Bronchial epithelial cell (primary cell): ENCODE results near the gene INTS2. TPM values are rescaled to one million over a fixed set of nuclear protein-coding genes. Genes with fewer than 3 reads are reported as not detected.
A peak's percentile ranks its signal among the peaks of the same experiment; 100 is the strongest.

ENCODE experiments used
- DNase-seq: peaks from one replicate; pipeline ENCODE4 v3.0.0-alpha.2; 2010; ENCODE audit warnings: low read depth
- FAIRE-seq: peaks from 2 replicates; lab custom pipeline; 2011; peaks lifted over from hg19 to GRCh38; lab: Jason Lieb, UNC
- H3K27me3 ChIP-seq: 2 replicates; pipeline ENCODE4 v1.5.1; 2011; ENCODE audit warnings: low read length; ENCODE audit not compliant: control insufficient read depth, insufficient read depth
- H3K36me3 ChIP-seq: 2 replicates; pipeline ENCODE4 v1.5.1; 2011; ENCODE audit warnings: low read length; ENCODE audit not compliant: control insufficient read depth, insufficient read depth
- H3K4me3 ChIP-seq: 2 replicates; pipeline ENCODE4 v1.5.1; 2011; ENCODE audit warnings: mild to moderate bottlenecking, low read depth, low read length, control low read depth
- total RNA-seq: library from RNA; depleted of rRNA; stranded (reverse); fragments of >200 nt; gene quantifications from 2 replicates; pipeline ENCODE4 v1.2.1, GENCODE V29; 2014
- TF ChIP-seq, protein P1 (sequence below): IDR thresholded peaks from 2 replicates; pipeline ENCODE4 v1.5.1; 2011; ENCODE audit warnings: mild to moderate bottlenecking, moderate library complexity, low read length, control low read depth, inconsistent platforms; ENCODE audit not compliant: insufficient read depth, severe bottlenecking

The INTS2 gene
- total RNA-seq, 1 donor from 2014 or later, result 17.1 TPM

DNA sequence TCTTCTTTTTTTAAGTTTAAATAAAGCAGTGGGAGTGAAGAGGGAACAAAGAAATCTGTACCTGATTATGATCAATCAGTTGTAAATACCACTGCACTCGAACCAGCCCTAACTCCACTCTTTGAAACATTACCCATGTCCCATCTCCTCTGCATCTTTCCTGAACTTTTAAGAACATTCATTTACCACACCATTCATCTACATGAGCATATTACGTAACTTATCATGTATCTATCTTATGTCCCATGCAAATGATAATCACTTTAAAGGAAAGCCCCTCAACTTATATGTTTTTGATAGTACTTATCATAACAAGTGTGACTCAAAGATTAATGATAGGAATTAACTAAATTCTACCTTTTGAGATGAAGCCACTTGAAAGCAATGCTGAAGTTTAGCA is 53.7 kb downstream of the INTS2 start:
- H3K27me3 ChIP-seq, result no peaks in the 10 kb centered on the region
- H3K36me3 ChIP-seq, result peaks cover 4% of the 10 kb centered on the region
- H3K4me3 ChIP-seq, result no peak overlapping the region
- TF ChIP-seq, protein P1, sequence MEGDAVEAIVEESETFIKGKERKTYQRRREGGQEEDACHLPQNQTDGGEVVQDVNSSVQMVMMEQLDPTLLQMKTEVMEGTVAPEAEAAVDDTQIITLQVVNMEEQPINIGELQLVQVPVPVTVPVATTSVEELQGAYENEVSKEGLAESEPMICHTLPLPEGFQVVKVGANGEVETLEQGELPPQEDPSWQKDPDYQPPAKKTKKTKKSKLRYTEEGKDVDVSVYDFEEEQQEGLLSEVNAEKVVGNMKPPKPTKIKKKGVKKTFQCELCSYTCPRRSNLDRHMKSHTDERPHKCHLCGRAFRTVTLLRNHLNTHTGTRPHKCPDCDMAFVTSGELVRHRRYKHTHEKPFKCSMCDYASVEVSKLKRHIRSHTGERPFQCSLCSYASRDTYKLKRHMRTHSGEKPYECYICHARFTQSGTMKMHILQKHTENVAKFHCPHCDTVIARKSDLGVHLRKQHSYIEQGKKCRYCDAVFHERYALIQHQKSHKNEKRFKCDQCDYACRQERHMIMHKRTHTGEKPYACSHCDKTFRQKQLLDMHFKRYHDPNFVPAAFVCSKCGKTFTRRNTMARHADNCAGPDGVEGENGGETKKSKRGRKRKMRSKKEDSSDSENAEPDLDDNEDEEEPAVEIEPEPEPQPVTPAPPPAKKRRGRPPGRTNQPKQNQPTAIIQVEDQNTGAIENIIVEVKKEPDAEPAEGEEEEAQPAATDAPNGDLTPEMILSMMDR, result no peak
- FAIRE-seq (no peak), DNase-seq (no peak)

- Histone ChIP-seq H3K27me3 (no peaks in the 10 kb centered on the region), H3K4me3 (no peak overlapping the region), H3K36me3 (peaks cover 4% of the 10 kb centered on the region)
- DNase-seq, result no peak
- FAIRE-seq, result no peak
- TF ChIP-seq, protein P1, result no peak
These were observed 55.7 kb downstream of the INTS2 start for GRCh38 chr17:61872099-61872498.

DNA sequence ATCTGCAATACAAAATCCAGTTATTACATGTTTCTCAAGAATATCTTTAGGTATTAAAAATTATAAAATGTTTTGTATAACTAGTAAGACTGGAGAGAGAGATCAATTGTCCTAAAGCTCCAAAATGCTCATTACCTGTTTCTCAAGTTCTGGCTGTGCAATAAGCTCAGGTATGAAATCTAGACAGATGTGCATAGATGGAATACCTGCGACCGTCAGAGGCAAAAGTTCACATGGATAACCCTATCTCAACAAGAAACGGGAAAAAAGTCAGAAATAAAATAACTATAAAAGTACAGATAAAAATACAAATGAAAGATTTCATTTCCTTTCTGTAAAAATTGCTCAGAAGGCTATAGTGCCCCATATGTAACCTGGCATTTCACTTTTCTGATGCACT is 58.6 kb downstream of the INTS2 start:
- Histone ChIP-seq H3K27me3 (no peaks in the 10 kb centered on the region), H3K36me3 (peaks cover 4% of the 10 kb centered on the region), H3K4me3 (no peak overlapping the region)
- FAIRE-seq (no peak), DNase-seq (no peak)
- TF ChIP-seq, protein P1, result no peak

DNA sequence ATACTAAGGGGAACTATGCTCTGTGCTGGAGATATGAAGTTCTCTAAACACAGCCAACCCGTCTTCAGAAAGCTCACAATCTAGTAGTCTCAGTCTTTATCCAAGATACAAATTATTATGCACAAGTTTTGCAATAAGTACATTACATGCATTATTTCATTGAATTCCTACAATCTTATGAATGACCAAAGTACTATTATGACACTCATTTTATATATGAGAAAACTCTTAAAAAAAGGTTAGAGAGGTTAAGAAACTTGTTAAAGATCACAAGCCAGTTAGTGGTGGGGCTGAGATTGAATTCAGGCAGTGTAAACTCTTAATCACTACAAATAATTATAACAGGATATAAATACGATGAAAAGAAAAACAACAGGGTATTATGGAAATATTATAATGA is 59.7 kb downstream of the INTS2 start:
- DNase-seq, result no peak
- Histone ChIP-seq H3K36me3 (peaks cover 2% of the 10 kb centered on the region), H3K4me3 (no peak overlapping the region), H3K27me3 (no peaks in the 10 kb centered on the region)
- no peak for FAIRE-seq
- TF ChIP-seq, protein P1, result no peak

GRCh38 chr17:61867033-61867432 is 60.7 kb downstream of the INTS2 start:
- no peak overlapping the region for H3K4me3 ChIP-seq
- H3K27me3 ChIP-seq, result no peaks in the 10 kb centered on the region
- no peak for DNase-seq
- peaks cover 2% of the 10 kb centered on the region for H3K36me3 ChIP-seq
- no peak for FAIRE-seq
- TF ChIP-seq, protein P1, result no peak

DNA sequence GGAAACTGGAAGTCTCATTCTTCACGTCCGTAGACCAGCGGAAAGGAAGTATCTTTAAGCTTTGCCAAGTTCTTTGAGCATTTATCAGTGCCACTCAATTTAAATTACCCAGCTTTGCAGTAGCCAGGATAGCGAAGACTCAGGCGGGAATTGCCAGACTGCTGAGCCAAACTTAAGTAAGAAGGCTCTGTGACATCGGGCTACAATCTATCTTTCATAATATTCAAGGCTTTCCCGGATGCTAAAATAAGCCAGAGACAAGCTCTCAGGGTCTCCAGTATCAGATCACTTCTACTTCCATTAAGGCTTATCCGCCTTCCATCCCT is 64.0 kb downstream of the INTS2 start:
- DNase-seq (no peak), FAIRE-seq (no peak)
- peak overlapping the region; percentile 84 for H3K4me3 ChIP-seq
- TF ChIP-seq, protein P1, result no peak
- H3K36me3 ChIP-seq, result peaks cover 1% of the 10 kb centered on the region
- no peaks in the 10 kb centered on the region for H3K27me3 ChIP-seq
